NK-92 (cell line): ENCODE data around the gene ABHD2.

Experiments used
- DNase-seq: peaks from one replicate; lab custom pipeline; 2025; ENCODE audit not compliant: unreplicated experiment; lab: John Stamatoyannopoulos, UW

The ABHD2 gene

GRCh38 chr15:89098281-89098680, 10.0 kb downstream of the ABHD2 start:
- no peak for DNase-seq

GRCh38 chr15:89099968-89100367, 11.7 kb downstream of the ABHD2 start:
- DNase-seq = no peak

DNA sequence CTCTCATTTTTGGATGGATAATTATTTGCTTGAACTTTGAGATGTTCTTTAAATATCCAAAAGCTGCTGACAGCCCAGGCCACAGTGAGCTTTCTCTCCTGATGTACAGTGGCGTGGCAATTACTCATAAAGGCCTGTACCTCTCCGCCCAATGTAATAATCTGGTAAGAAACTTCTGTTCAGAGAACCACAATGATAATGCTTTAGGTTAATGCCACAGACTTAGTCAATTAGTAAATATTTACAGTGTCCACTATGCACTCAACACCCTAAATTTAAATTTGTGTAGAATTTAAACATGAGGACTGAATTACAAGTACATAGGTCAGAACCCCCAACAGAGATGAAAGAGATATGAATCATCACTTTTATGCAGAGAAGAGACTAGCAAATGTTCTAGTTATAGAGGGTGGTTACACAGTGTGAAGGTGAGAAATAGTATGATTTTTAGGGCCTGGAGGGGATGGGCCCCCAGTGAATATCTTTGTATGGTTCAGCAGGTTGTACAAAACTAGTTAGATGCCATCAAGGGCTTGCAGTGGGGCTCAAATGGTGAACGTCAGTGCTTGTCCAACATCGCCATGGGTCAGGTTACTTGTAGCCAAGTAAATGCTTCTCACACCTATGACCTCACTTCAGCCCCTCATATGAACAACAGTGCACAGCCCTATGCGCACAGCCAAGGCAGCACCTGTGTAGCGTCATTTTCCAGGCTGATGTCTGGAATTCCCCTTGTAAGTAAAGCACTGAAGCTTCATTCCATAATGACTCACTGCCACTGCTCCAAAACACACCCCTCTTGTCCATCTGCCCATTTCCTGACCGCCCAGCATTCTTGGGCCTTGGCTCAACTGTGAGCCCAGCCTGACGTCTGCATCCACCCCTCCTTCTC, 13.3 kb downstream of the ABHD2 start:
- no peak for DNase-seq

DNA sequence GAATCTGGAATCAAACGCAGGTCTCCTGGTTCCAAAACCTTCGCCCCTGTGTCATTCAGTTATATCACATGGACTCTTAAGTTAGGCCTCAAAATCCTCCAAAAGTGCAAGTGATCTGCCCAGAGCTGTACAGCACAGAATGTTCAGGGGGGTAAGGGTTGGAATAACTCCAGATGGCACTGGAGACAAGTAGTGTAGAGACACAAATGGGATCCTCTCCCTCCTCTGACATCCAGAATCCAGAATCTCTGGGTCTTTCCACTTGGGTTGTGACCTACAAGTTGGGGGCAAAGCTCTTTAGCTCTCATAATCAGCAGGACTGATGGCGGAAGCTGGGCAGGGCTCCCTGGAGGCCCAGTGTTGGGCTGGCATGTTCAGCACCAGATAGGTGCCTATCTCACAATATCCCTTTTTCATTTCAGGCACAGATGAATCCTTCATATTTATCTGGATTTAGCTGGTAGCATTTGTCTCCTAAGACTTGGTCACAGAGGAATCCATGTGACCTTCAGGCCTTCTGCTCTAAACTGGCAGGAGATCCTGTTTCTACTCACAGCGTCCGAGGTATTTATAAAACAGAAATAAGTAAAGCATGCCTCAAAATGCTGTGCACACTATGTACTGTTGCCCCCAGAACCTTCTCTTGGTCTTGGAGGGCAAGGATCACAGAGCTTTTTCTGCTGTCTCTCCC, 15.4 kb downstream of the ABHD2 start:
- no peak for DNase-seq

GRCh38 chr15:89104172-89104564, 15.9 kb downstream of the ABHD2 start:
- no peak for DNase-seq

GRCh38 chr15:89105147-89105546, 16.9 kb downstream of the ABHD2 start:
- DNase-seq = no peak

GRCh38 chr15:89106200-89106599, 17.9 kb downstream of the ABHD2 start:
- DNase-seq = no peak

GRCh38 chr15:89107984-89108383, 19.7 kb downstream of the ABHD2 start:
- DNase-seq = no peak

DNA sequence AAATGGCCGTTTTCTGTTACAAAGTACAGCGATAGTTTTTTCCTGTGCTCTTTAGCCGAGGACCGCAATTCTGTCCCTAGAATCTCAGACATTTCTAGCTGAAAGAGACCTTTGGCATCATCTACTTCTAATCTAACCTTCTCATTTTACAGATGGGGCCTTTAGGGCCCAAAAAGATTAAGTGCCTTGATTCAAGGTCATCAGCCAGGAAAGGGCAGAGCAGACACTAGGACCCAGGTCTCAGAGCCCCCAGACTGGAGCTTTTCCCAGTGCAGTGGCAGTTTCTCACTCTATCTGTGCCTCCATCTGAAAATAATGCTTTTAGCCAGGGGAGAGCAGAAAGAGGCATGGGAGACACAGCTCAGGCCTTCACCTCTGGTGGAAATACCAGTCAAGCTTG, 20.6 kb downstream of the ABHD2 start:
- DNase-seq = no peak

- DNase-seq = no peak
These were observed 21.0 kb downstream of the ABHD2 start for GRCh38 chr15:89109238-89109637.

- DNase-seq = no peak
These were observed 21.8 kb downstream of the ABHD2 start for GRCh38 chr15:89110060-89110459.

- DNase-seq = no peak
These were observed 23.1 kb downstream of the ABHD2 start for GRCh38 chr15:89111352-89111751.

GRCh38 chr15:89111961-89112340, 23.7 kb downstream of the ABHD2 start:
- no peak for DNase-seq

- DNase-seq = no peak
These were observed 24.2 kb downstream of the ABHD2 start for GRCh38 chr15:89112341-89112971.

DNA sequence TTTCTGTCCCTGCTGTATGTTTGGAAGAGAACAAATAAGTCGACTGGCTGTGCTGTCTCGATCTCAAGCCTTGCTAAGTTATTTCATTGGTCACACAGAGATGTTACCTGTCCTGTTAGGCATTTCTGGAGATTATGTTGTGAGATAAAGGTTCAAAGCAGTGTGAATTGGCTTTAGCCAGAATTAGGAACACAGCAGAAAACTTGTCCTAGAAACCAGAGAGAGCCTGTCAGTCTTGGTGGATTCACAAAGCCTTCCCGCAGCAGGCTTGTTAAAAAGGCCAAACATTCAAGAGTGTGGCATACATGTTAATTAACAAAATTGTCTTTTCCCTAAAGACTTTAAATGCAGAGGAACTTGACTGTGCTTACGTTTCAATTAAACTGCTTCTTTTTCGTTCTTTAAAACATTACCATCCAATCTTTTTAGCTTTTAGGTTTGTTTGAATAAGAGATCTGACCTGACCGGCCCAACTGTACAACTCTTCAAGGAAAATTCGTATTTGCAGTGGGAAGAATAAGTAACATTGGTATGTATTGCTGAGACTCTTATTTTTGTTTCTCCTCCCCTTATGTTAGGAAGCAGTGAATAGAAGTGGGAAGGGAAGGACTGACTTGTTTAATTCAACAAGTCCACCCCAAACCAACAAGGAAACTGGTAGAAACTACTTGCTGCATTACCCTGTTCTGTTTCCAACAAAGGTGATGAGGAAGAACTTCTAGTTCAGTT, 25.2 kb downstream of the ABHD2 start:
- DNase-seq = no peak

DNA sequence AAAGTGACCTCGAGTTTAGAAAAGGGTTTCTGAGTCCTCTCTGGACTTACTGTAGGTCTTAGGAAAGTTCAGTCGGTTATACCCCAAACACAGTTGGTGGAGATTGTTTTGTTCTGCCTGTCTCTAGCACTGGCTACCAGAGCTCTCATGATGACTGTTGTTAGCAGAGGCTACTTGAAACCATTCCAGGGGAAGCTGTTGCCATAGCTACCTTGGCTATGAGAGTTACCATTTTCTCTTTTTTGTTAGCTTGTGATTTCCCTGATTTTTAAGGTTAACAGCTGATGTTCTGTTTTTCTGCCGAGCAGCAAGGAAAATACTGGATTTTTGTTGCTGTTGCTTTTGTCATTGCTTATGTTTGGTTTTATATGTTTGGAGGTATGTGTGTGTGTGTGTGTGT, 26.7 kb downstream of the ABHD2 start:
- DNase-seq = no peak

DNA sequence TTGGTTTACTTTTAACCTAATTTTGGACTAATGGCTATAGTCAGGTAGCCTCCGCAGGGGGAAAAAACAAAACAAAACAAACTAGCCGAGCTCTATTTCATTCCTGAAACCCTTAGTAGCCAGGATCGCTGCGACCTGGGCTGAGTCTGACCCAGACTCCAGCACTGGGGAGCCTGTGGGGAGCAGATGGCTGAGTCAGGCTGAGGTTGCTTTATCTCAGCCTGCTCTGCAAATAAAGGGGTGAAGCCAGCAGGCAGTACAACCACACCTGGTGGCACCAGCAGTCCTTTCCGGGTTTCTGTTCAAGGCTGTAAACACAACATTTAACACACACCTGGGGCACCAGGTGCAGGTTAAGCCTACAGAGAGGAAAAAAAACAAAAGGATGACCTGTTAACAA, 27.3 kb downstream of the ABHD2 start:
- DNase-seq = no peak

DNA sequence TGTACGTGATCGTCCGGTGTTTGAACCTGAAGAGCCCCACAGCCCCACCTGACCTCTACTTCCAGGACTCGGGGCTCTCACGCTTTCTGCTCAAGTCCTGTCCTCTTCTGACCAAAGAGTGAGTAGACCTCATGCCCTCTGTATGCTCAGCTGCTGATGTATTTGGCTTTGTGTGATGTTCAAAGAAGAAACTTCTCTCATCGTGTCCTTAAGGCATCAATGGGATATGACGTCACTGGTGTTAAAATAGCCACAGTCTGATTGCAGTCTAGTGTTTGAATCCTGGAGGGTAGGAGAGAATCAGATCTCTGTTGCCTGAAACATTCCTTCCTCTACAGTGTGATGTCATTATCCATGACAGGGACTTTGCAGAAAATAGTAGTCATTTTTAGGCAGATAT, 28.1 kb downstream of the ABHD2 start:
- DNase-seq = no peak

- no peak for DNase-seq
These were observed 29.5 kb downstream of the ABHD2 start for GRCh38 chr15:89117790-89118189.

- DNase-seq = no peak
These were observed 30.3 kb downstream of the ABHD2 start for GRCh38 chr15:89118481-89118989.
